ENCODE measurements around the gene BAX.

The BAX gene

GRCh38 chr19:48963371-48964204 is 8.9 kb downstream of the BAX start:
- Mint-ChIP-seq H3K4me3 (peak overlapping the region; percentile 92 to 96), H3K9me3 (no peaks in the 10 kb centered on the region), H3K4me1 (peaks cover 89% of the 10 kb centered on the region), H3K27ac (peak overlapping the region; percentile 93 to 98), H3K27me3 (no peaks in the 10 kb centered on the region)
- ATAC-seq (peak; percentile 35), DNase-seq (peak; percentile 69 to 83)

GRCh38 chr19:48964205-48965039 is 9.7 kb downstream of the BAX start:
- no peaks in the 10 kb centered on the region for H3K9me3 Mint-ChIP-seq
- no peaks in the 10 kb centered on the region for H3K27me3 Mint-ChIP-seq
- DNase-seq, result peak in 1 of 2 donors; percentile 26
- ATAC-seq, result no peak
- H3K4me1 Mint-ChIP-seq, result peaks cover 85% of the 10 kb centered on the region
- peak overlapping the region; percentile 92 to 96 for H3K4me3 Mint-ChIP-seq
- H3K27ac Mint-ChIP-seq, result peak overlapping the region; percentile 93 to 98

GRCh38 chr19:48965040-48965805 is 10.5 kb downstream of the BAX start, which contains the start of gene FTL:
TSS of gene FTL (plus strand) at chr19:48965309. CDS start at chr19:48965508, 199 bp downstream.
- DNase-seq (peak; percentile 95), ATAC-seq (peak; percentile 73)
- H3K9me3 Mint-ChIP-seq, result no peaks in the 10 kb centered on the region
- peaks cover 82% of the 10 kb centered on the region for H3K4me1 Mint-ChIP-seq
- peak within 1 kb of the TSS; percentile 92 to 96 for H3K4me3 Mint-ChIP-seq
- peak within 1 kb of the TSS; percentile 96 to 98 for H3K27ac Mint-ChIP-seq
- H3K27me3 Mint-ChIP-seq, result no peaks in the 10 kb centered on the region

- ATAC-seq, result peak; percentile 59
- peak; percentile 87 to 91 for DNase-seq
- Mint-ChIP-seq H3K9me3 (no peaks in the 10 kb centered on the region), H3K4me1 (peaks cover 83% of the 10 kb centered on the region), H3K4me3 (peak overlapping the region; percentile 92 to 96), H3K27ac (peak overlapping the region; percentile 96 to 98), H3K27me3 (no peaks in the 10 kb centered on the region)
These were observed 11.3 kb downstream of the BAX start for GRCh38 chr19:48965806-48966540.

- Mint-ChIP-seq H3K4me3 (peak overlapping the region; percentile 92 to 96), H3K9me3 (no peaks in the 10 kb centered on the region), H3K4me1 (peaks cover 78% of the 10 kb centered on the region), H3K27ac (peak overlapping the region in 1 of 2 donors; percentile 96), H3K27me3 (no peaks in the 10 kb centered on the region)
- no peak for ATAC-seq
- no peak for DNase-seq
These were observed 12.1 kb downstream of the BAX start for GRCh38 chr19:48966541-48967345.

GRCh38 chr19:48967346-48968178 is 12.9 kb downstream of the BAX start:
- Mint-ChIP-seq H3K27ac (peak overlapping the region in 1 of 2 donors; percentile 77), H3K4me1 (peaks cover 70% of the 10 kb centered on the region), H3K9me3 (no peaks in the 10 kb centered on the region), H3K4me3 (peak overlapping the region; percentile 92 to 96), H3K27me3 (no peaks in the 10 kb centered on the region)
- DNase-seq (no peak), ATAC-seq (no peak)

GRCh38 chr19:48968179-48968661 is 13.5 kb downstream of the BAX start:
- peaks cover 64% of the 10 kb centered on the region for H3K4me1 Mint-ChIP-seq
- DNase-seq, result no peak
- ATAC-seq, result no peak
- no peaks in the 10 kb centered on the region for H3K9me3 Mint-ChIP-seq
- H3K4me3 Mint-ChIP-seq, result no peak overlapping the region
- H3K27ac Mint-ChIP-seq, result peak overlapping the region in 1 of 2 donors; percentile 71
- no peaks in the 10 kb centered on the region for H3K27me3 Mint-ChIP-seq

- no peak for ATAC-seq
- Mint-ChIP-seq H3K4me3 (no peak overlapping the region), H3K9me3 (no peaks in the 10 kb centered on the region), H3K27me3 (no peaks in the 10 kb centered on the region), H3K4me1 (peaks cover 58% of the 10 kb centered on the region), H3K27ac (no peak overlapping the region)
- DNase-seq, result no peak
These were observed 14.1 kb downstream of the BAX start for GRCh38 chr19:48968813-48969218.

GRCh38 chr19:48969276-48970138 is 14.8 kb downstream of the BAX start:
- ATAC-seq (no peak), DNase-seq (no peak)
- peaks cover 51% of the 10 kb centered on the region for H3K4me1 Mint-ChIP-seq
- H3K27me3 Mint-ChIP-seq, result no peaks in the 10 kb centered on the region
- no peak overlapping the region for H3K4me3 Mint-ChIP-seq
- no peaks in the 10 kb centered on the region for H3K9me3 Mint-ChIP-seq
- H3K27ac Mint-ChIP-seq, result no peak overlapping the region

- Mint-ChIP-seq H3K4me3 (no peak overlapping the region), H3K9me3 (no peaks in the 10 kb centered on the region), H3K4me1 (peaks cover 46% of the 10 kb centered on the region), H3K27me3 (no peaks in the 10 kb centered on the region), H3K27ac (no peak overlapping the region)
- no peak for DNase-seq
- no peak for ATAC-seq
These were observed 15.6 kb downstream of the BAX start for GRCh38 chr19:48970139-48970766.

GRCh38 chr19:48970923-48971395 is 16.3 kb downstream of the BAX start:
- DNase-seq, result peak; percentile 79
- Mint-ChIP-seq H3K4me1 (peaks cover 39% of the 10 kb centered on the region), H3K27me3 (no peaks in the 10 kb centered on the region), H3K27ac (no peak overlapping the region), H3K9me3 (no peaks in the 10 kb centered on the region), H3K4me3 (no peak overlapping the region)
- peak; percentile 84 for ATAC-seq
